Left renal cortex interstitium (tissue), 4 donors: ENCODE measurements around the gene GRPEL1. TPM values are rescaled to one million over a fixed set of nuclear protein-coding genes. Genes with fewer than 3 reads are reported as not detected.
"Not testable (repeated sequence)": the region's sequence is repeated elsewhere in the genome, so short reads cannot be mapped to it uniquely, and the experiment has no call there.

Experiments used
- DNase-seq, 4 donors: peaks; one replicate each; pipeline ENCODE4 v3.0.0-alpha.2; 2013; ENCODE audit warnings: low read depth in 4 of 4, low spot score in 2 of 4, missing footprints in 1 of 4
- polyA plus RNA-seq, 4 donors: library from polyadenylated mRNA; unstranded; fragments of 120-200 nt; gene quantifications; one replicate each; pipeline ENCODE4 v1.2.1, GENCODE V29; 2013; ENCODE audit not compliant: insufficient read length in 4 of 4

The GRPEL1 gene
- polyA plus RNA-seq, 4 donors: 28.1 to 38.8 (median 34.5) TPM

GRCh38 chr4:7094916-7095315, 27.1 kb upstream of the GRPEL1 start:
- DNase-seq: no peak

- no peak for DNase-seq
These were observed 24.2 kb upstream of the GRPEL1 start for GRCh38 chr4:7092026-7092425.

GRCh38 chr4:7089213-7089986, 21.5 kb upstream of the GRPEL1 start:
- no peak for DNase-seq

- no peak for DNase-seq
These were observed 19.2 kb upstream of the GRPEL1 start for GRCh38 chr4:7087036-7087435.

- DNase-seq: no peak
These were observed 18.5 kb upstream of the GRPEL1 start for GRCh38 chr4:7086384-7086783.

DNA sequence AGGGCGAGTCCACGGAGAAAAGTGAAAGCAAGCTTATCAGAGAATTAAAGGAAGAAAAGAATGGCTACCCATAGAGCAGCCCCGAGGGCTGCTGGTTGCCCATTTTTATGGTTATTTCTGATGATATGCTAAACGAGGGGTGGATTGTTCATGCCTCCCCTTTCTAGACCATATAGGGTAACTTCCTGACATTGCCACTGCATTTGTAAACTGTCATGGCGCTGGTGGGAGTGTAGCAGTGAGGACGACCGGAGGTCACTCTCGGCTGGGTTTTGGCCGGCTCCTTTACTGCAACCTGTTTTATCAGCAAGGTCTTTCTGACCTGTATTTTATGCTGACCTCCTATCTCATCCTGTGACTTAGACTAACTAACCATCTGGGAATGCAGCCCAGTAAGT, 16.7 kb upstream of the GRPEL1 start:
- DNase-seq: not testable (repeated sequence)

DNA sequence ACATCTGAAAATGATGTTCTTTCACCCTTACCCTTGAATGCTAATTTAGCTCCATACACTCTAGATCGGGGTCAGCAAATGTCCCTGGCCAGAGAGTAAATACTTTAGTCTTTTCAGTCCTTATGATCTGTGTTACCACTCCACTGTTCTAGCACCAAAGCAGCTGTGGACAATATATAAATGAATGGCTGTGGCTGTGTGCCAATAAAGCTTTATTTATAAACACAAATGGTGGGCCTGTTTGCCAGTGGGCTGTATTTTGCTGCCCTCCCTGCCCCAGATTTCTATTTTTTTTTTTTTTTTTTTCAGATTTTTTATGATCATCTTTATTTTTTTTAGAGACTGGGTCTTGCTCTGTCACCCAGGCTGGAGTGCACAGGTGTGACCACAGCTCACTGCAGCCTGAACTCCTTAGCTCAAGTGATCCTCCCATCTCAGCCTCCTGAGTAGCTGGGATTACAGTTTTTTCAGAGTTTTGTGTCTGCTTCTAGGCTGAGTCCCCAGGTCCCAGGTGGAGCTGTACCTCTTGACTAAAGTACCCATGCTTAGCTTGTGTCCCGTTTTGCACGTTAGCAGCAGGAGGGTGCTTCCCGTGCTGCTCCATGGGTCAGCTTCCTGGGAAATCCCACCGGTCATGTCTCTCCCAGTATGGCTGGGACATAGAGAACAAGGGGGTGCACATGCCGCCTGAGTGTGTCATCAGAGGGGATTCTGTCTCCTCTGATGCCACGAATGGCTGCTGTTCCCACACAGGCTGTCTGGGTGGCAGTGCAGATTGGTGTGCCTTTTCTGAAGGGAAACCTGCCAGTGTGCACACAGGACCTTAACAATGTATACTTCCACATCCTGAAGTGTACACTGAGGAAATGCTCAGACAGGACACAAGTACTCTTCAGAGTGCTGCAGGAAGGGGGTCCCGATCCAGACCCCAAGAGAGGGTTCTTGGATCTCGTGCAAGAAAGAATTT, 16.0 kb upstream of the GRPEL1 start:
- DNase-seq: no peak

DNA sequence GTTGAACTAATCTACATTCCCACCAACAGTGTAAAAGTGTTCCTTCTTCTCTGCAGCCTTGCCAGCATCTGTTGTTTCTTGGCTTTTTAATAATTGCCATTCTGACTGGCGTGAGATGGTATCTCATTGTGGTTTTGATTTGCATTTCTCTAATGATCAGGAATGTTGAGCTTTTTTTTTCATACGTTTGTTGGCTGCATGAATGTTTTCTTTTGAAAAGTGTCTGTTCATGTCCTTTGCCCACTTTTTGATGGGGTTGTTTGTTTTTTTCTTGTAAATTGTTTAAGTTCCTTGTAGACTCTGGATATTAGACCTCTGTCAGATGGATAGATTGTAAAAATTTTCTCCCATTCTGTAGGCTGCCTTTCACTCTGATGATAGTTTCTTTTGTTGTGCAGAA, 12.0 kb upstream of the GRPEL1 start:
- DNase-seq: not testable (repeated sequence)

DNA sequence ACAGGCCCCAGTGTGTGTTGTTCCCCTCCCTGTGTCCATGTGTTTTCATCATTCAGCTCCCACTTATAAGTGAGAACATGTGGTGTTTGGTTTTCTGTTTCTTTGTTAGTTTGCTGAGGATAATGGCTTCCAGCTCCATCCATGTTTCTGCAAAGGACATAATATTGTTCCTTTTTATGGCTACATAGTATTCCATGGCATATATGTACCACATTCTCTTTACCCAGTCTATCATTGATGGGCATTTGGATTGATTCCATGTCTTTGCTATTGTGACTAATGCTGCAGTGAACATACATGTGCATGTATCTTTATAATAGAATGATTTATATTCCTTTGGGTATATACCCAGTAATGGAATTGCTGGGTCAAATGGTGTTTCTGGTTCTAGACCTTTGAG, 11.6 kb upstream of the GRPEL1 start:
- not testable (repeated sequence) for DNase-seq

GRCh38 chr4:7078025-7078424, 10.2 kb upstream of the GRPEL1 start:
- no peak for DNase-seq

- DNase-seq: no peak
These were observed 9.5 kb upstream of the GRPEL1 start for GRCh38 chr4:7077371-7077770.

DNA sequence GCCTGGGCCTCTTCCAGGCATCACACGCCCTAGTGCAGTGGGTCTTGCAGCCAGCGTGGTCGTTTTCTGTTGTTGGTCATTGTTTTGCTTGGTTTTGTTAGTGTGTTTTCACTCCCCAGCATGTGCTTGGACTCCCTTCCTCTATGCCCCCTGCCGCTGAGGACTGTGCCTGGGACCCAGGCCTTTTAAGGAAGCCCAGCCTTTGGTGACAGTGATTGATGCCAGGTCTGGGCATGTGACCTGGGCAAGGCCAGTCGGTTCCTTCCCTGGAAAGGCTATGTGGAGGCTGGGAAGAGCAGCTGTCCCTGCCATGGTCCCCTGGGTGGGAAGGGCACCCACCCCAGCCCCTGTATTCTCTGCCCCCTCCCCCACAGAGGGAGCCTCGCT, 8.8 kb upstream of the GRPEL1 start:
- no peak for DNase-seq

- DNase-seq: no peak
These were observed 8.3 kb upstream of the GRPEL1 start for GRCh38 chr4:7075962-7076695.

- no peak for DNase-seq
These were observed 6.6 kb upstream of the GRPEL1 start for GRCh38 chr4:7074426-7074825.

- no peak for DNase-seq
These were observed 5.9 kb upstream of the GRPEL1 start for GRCh38 chr4:7073526-7074390.

GRCh38 chr4:7073059-7073458, 5.2 kb upstream of the GRPEL1 start:
- DNase-seq: no peak

DNA sequence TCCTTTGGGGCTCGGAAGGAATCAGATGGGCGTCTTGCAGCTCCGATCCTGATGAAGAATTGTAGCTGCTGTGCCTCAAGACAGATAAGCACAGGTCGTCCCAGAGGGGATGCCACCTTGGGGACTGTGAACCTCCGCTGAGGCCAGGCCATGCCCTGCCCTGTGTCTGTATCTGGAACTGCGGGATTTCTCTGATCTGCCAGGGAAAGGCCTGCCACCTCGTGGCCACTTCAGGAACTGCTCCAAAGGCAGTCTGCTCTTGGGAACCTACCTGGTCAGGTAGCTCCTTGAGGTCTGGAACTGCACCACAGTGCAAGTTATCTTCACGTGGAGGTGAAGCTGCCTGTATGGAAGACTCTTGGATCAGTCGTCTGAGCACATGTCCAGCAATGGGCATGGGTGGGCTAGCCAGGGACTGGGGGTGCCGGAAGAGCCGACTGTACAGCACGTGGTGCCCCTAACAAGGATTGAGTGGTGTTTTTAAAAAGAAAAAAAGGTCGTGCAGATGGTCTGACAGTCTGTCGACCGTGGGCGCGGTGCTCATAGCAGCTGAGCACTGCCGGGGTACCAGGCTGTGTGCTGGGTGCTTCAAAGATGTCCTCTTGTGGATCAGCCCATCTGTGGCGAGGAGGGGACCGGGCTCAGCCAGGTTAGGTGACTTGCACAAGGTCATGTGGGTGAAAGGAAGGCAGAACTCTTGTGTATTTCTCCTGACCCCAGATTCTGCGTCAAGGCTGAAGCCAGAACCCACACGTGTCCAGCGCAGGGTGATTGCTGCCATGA, 3.1 kb upstream of the GRPEL1 start:
- DNase-seq: peak in 1 of 4 donors; percentile 65

- DNase-seq: no peak
These were observed 1.0 kb upstream of the GRPEL1 start for GRCh38 chr4:7068883-7069282.

DNA sequence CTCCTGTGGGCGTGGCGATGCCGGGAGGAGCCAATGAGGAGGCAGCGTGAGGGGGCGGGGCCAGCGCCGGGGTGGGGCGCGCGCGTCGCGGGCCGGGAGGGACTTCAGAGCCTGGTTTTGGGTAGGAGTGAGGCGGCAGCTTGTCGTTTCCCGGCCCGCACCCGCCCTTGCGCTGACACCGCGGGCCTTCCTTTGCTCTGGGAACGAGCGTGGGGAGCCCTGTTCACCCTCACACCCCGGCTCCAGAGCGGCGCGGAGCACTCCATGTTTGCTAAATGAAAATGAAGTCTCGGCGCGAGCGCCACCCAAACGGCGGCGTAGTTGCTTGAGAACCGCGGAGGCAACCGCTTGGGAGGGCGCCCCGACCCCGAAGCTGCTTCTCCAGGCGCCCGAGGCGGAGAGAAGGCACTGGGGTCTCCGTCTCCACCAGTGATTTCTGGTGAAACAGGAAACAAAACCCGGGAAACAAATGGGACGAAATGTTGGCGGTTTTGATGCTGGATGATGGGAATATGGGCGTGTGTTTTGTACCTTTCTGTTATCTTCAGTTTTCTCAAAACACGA, 497 bp upstream of the GRPEL1 start:
- DNase-seq: no peak
